Right lobe of liver (tissue), 4 donors: ENCODE results near the gene PELI2.

Experiments
- CTCF ChIP-seq, 4 donors: fragments of 200-600 bp in 3 of 4; fragments of 450-650 bp in 1 of 4; IDR thresholded peaks; one replicate each; pipeline versions ENCODE4 v1.5.1 to v1.8.0; 2016 to 2022; ENCODE audit warnings: antibody characterized with exemption in 4 of 4, mild to moderate bottlenecking in 2 of 4
- POLR2A ChIP-seq: fragments of 450-650 bp; IDR thresholded peaks from one replicate; pipeline ENCODE4 v1.6.1; 2017; ENCODE audit warnings: antibody characterized with exemption, mild to moderate bottlenecking
- donor health status: DM: no; HTN: no; CAD: no.
- donor health status: DM: no; HTN: no; CAD: no.
- donor health status: DM: no; HTN: yes; CAD: no.

- TF ChIP-seq CTCF (IDR thresholded peaks at IDR 0.05) = no peak
- TF ChIP-seq POLR2A = no peak
Observed at GRCh38 chr14:56145181-56145769, 27.1 kb downstream of the PELI2 start.
